H9 (cell line): ENCODE data around the gene SFMBT2. TPM values are rescaled to one million over a fixed set of nuclear protein-coding genes. Genes with fewer than 3 reads are reported as not detected.

ENCODE experiments used
- DNase-seq: peaks from one replicate; pipeline ENCODE4 v3.0.0-alpha.2; 2017
- H2AFZ ChIP-seq: one replicate; pipeline ENCODE4 v1.6.1; 2013; ENCODE audit warnings: mild to moderate bottlenecking, low read length, control low read depth, moderate library complexity
- H2AK5ac ChIP-seq: 2 replicates; pipeline ENCODE4 v1.6.1; 2013; ENCODE audit warnings: low read length, control low read depth, mixed read lengths; ENCODE audit not compliant: insufficient read length
- H2BK120ac ChIP-seq: one replicate; pipeline ENCODE4 v1.6.1; 2013; ENCODE audit warnings: low read depth, mild to moderate bottlenecking, low read length, control low read depth, inconsistent platforms; ENCODE audit not compliant: poor library complexity, severe bottlenecking
- H2BK12ac ChIP-seq: 2 replicates; pipeline ENCODE4 v1.6.1; 2013; ENCODE audit warnings: low read length, control low read depth, mixed read lengths, low read depth; ENCODE audit not compliant: insufficient read length
- H2BK15ac ChIP-seq: 2 replicates; pipeline ENCODE4 v1.6.1; 2013; ENCODE audit warnings: low read depth, low read length, control low read depth
- H2BK20ac ChIP-seq: one replicate; pipeline ENCODE4 v1.6.1; 2013; ENCODE audit warnings: low read depth, mild to moderate bottlenecking, low read length, control low read depth, inconsistent platforms; ENCODE audit not compliant: poor library complexity, severe bottlenecking
- H2BK5ac ChIP-seq: 2 replicates; pipeline ENCODE4 v1.6.1; 2013; ENCODE audit warnings: low read length, control low read depth, mixed read lengths; ENCODE audit not compliant: insufficient read length
- H3K14ac ChIP-seq: 2 replicates; pipeline ENCODE4 v1.6.1; 2013; ENCODE audit warnings: low read length, control low read depth; ENCODE audit not compliant: insufficient read depth
- H3K18ac ChIP-seq: 2 replicates; pipeline ENCODE4 v1.6.1; 2013; ENCODE audit warnings: low read depth, mild to moderate bottlenecking, mixed read lengths, low read length, control low read depth; ENCODE audit not compliant: insufficient read length
- H3K23ac ChIP-seq: 2 replicates; pipeline ENCODE4 v1.6.1; 2013; ENCODE audit warnings: low read length, control low read depth, mixed read lengths, low read depth; ENCODE audit not compliant: insufficient read length
- H3K23me2 ChIP-seq: 2 replicates; pipeline ENCODE4 v1.6.1; 2013; ENCODE audit warnings: low read depth, mild to moderate bottlenecking, mixed read lengths, low read length, control low read depth; ENCODE audit not compliant: insufficient read length, poor library complexity, severe bottlenecking
- H3K27ac ChIP-seq: 2 replicates; pipeline ENCODE4 v1.5.1; 2013; ENCODE audit warnings: low read length, control low read depth, mixed read lengths, low read depth; ENCODE audit not compliant: insufficient read length
- H3K27me3 ChIP-seq: 2 replicates; pipeline ENCODE4 v1.6.1; 2013; ENCODE audit warnings: low read length, control low read depth, inconsistent platforms; ENCODE audit not compliant: insufficient read depth
- H3K4ac ChIP-seq: 2 replicates; pipeline ENCODE4 v1.6.1; 2013; ENCODE audit warnings: low read depth, mild to moderate bottlenecking, control low read depth, inconsistent platforms, low read length, moderate library complexity
- H3K4me1 ChIP-seq: 2 replicates; pipeline ENCODE4 v1.6.1; 2013; ENCODE audit warnings: low read length, control low read depth, inconsistent platforms; ENCODE audit not compliant: insufficient read depth
- H3K4me2 ChIP-seq: 2 replicates; pipeline ENCODE4 v1.6.1; 2013; ENCODE audit warnings: low read length, control low read depth, mixed read lengths; ENCODE audit not compliant: insufficient read length, insufficient read depth
- H3K56ac ChIP-seq: 2 replicates; pipeline ENCODE4 v1.6.1; 2013; ENCODE audit warnings: low read depth, mild to moderate bottlenecking, mixed read lengths, low read length, control low read depth; ENCODE audit not compliant: insufficient read length
- H3K79me1 ChIP-seq: 2 replicates; pipeline ENCODE4 v1.6.1; 2013; ENCODE audit warnings: low read depth, mild to moderate bottlenecking, moderate library complexity, low read length, control low read depth, inconsistent platforms; ENCODE audit not compliant: insufficient read depth, poor library complexity, severe bottlenecking
- H3K79me2 ChIP-seq: 2 replicates; pipeline ENCODE4 v1.6.1; 2013; ENCODE audit warnings: low read length, control low read depth, inconsistent platforms; ENCODE audit not compliant: insufficient read depth
- H3K9ac ChIP-seq: 2 replicates; pipeline ENCODE4 v1.6.1; 2013; ENCODE audit warnings: low read length, control low read depth, mixed read lengths; ENCODE audit not compliant: insufficient read length; ENCODE audit errors: extremely low read depth
- H3K9me3 ChIP-seq: one replicate; pipeline ENCODE4 v1.6.1; 2013; ENCODE audit warnings: low read depth, low read length, inconsistent platforms; ENCODE audit not compliant: control insufficient read depth
- H3T11ph ChIP-seq: one replicate; pipeline ENCODE4 v1.6.1; 2013; ENCODE audit warnings: mild to moderate bottlenecking, low read length, control low read depth, inconsistent platforms
- H4K20me1 ChIP-seq: one replicate; pipeline ENCODE4 v1.6.1; 2013; ENCODE audit not compliant: control insufficient read depth, insufficient read length, insufficient read depth
- H4K5ac ChIP-seq: 2 replicates; pipeline ENCODE4 v1.6.1; 2013; ENCODE audit warnings: low read depth, mild to moderate bottlenecking, mixed read lengths, low read length, control low read depth; ENCODE audit not compliant: insufficient read length
- H4K8ac ChIP-seq: replicated peaks from 2 replicates; pipeline ENCODE4 v1.6.1; 2013; ENCODE audit warnings: low read length, control low read depth, mixed read lengths, low read depth; ENCODE audit not compliant: insufficient read length
- H4K91ac ChIP-seq: 2 replicates; pipeline ENCODE4 v1.6.1; 2013; ENCODE audit warnings: low read depth, mild to moderate bottlenecking, moderate library complexity, mixed read lengths, low read length, control low read depth; ENCODE audit not compliant: insufficient read length
- H3K27ac Mint-ChIP-seq, 3 experiments: 2 replicates in 2 of 3; 3 replicates in 1 of 3; pipeline ENCODE4 v1.8.0; 2020 to 2021; ENCODE audit warnings: mixed read lengths in 3 of 3, mild to moderate bottlenecking in 1 of 3, moderate library complexity in 1 of 3
- H3K27me3 Mint-ChIP-seq: 2 replicates; pipeline ENCODE4 v1.8.0; 2021; ENCODE audit warnings: low read depth, mild to moderate bottlenecking, moderate library complexity, mixed read lengths
- H3K36me3 Mint-ChIP-seq, 3 experiments: 2 replicates in 2 of 3; 3 replicates in 1 of 3; pipeline ENCODE4 v1.8.0; 2020 to 2021; ENCODE audit warnings: low read depth in 3 of 3, mixed read lengths in 3 of 3; ENCODE audit not compliant: insufficient read depth in 1 of 3
- H3K4me1 Mint-ChIP-seq, 2 experiments: 2 replicates each; pipeline ENCODE4 v1.8.0; 2020; ENCODE audit warnings: mixed read lengths in 2 of 2
- H3K4me3 Mint-ChIP-seq, 2 experiments: 2 replicates in 1 of 2; 3 replicates in 1 of 2; pipeline ENCODE4 v1.8.0; 2020 to 2021; ENCODE audit warnings: mild to moderate bottlenecking in 2 of 2, mixed read lengths in 2 of 2, moderate library complexity in 1 of 2
- H3K9me3 Mint-ChIP-seq, 2 experiments: 2 replicates in 1 of 2; 3 replicates in 1 of 2; pipeline ENCODE4 v1.8.0; 2020; ENCODE audit warnings: mild to moderate bottlenecking in 2 of 2, mixed read lengths in 2 of 2, moderate library complexity in 1 of 2
- CTCF ChIP-seq: fragments of 200-600 bp; sonication (generic); conservative IDR thresholded peaks from 3 replicates; pipeline ENCODE4 v1.8.0; 2021; ENCODE audit warnings: antibody characterized with exemption, mild to moderate bottlenecking
- WGBS: extraction: QIAGEN DNeasy Blood & Tissue Kit; methylation state at CpG from one replicate; pipeline ENCODE4 v1.1.7; 2013; ENCODE audit warnings: missing lambda C conversion rate, low lambda C conversion rate, mixed read lengths; ENCODE audit not compliant: insufficient read length; ENCODE audit errors: extremely low coverage; 5-methylcytosine and 5-hydroxymethylcytosine counted together
- total RNA-seq: library from RNA; stranded (reverse); gene quantifications from 2 replicates; pipeline ENCODE4 v1.2.1, GENCODE V29; 2021

The SFMBT2 gene
- total RNA-seq, 1 experiment from 2014 or later, result 5.3 TPM

GRCh38 chr10:7265396-7266123 is 145.3 kb downstream of the SFMBT2 start:
- Histone ChIP-seq H3K9me3 (no peaks in the 10 kb centered on the region), H3K14ac (no peak overlapping the region), H4K91ac (no peak overlapping the region), H3K18ac (no peak overlapping the region), H3K4me2 (no peak overlapping the region), H3K4me1 (no peaks in the 10 kb centered on the region), H2BK5ac (no peak overlapping the region), H2AFZ (no peak overlapping the region), H3K79me2 (no peaks in the 10 kb centered on the region), H4K8ac (no peak overlapping the region), H3K23me2 (no peaks in the 10 kb centered on the region), H2BK20ac (no peak overlapping the region), H2BK15ac (no peak overlapping the region), H2AK5ac (no peak overlapping the region), H3T11ph (no peak overlapping the region), H2BK12ac (no peak overlapping the region), H4K20me1 (no peaks in the 10 kb centered on the region), H3K27ac (no peak overlapping the region), H3K27me3 (no peaks in the 10 kb centered on the region), H2BK120ac (no peak overlapping the region), H3K23ac (no peak overlapping the region), H3K9ac (no peak overlapping the region), H4K5ac (no peak overlapping the region), H3K56ac (no peak overlapping the region), H3K79me1 (no peaks in the 10 kb centered on the region), H3K4ac (no peak overlapping the region)
- Mint-ChIP-seq H3K4me3 (no peak overlapping the region), H3K4me1 (peaks cover 0 to under 1% of the 10 kb centered on the region in 2 experiments; a peak in 3 of 4 replicates), H3K27ac (no peak overlapping the region), H3K9me3 (no peaks in the 10 kb centered on the region), H3K27me3 (no peaks in the 10 kb centered on the region), H3K36me3 (no peaks in the 10 kb centered on the region)
- no CpG with 5 or more reads among the region's 8 CpGs for WGBS
- no peak for TF ChIP-seq CTCF
- DNase-seq, result no peak
